HG03045 (cell line): ENCODE results near the gene SMG7.

Experiments used
- ATAC-seq: cut with Tn5 transposase; IDR thresholded peaks from one replicate; pipeline ENCODE4 v1.9.1; 2021; ENCODE audit warnings: mild to moderate bottlenecking, moderate library complexity; ENCODE audit not compliant: unreplicated experiment

The SMG7 gene

DNA sequence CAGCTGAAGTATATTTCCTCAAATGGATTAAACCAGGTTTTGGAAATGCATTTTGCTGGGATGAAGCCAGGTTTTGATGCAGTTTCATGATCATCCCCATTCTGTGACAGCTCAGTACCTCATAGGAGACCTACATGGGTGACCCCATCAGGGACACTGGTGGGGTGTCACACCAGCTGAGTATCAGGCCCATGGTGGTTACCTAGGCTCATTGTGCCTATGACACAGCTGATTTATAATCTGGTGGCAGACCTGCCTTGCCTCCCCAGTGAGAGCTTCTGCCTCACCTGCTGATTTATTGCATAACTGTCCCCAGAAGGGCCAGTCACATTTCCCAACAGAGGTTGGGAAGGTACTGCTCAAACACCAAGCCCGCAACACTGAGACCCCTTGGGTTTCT lies 114.2 kb downstream of the SMG7 start:
- ATAC-seq, result no peak

DNA sequence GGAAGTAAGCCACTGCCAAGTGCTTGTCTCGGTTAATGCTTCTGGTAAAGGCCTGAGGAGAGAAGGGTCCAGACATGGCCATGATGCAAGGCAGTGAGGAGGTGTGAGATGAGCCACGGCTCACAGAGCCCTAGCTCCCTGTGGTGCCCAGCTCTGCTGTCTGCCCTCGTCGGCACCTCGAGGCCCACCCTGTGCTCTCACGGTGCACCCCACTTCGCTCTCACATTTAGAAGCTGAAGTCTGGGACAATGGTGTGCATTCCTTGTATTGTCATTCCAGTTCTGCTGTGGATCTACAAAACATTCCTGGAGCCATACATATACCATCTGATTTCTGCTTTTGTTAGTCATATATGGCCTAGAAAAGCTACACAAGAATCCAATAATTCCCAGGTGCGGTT lies 114.6 kb downstream of the SMG7 start:
- no peak for ATAC-seq

DNA sequence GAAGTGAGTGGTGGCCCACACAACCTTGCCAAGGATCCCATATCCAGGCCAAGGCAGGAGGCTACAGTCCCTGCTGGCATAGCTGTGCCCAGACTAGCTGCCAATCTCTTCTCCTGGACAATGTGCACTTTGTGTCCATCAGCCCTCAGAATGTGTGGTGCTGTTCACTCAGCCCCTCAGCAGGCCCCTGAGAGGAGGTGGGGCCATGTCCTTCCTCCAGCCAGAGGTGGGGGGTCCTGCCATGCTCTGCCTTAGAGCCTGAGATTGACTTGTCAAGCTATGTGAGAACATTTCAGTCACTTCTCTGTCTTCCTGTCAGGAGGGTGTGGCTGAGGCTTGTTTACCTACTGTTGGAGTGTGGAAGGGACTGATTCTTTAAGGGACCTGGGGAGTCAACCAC lies 116.5 kb downstream of the SMG7 start:
- no peak for ATAC-seq

DNA sequence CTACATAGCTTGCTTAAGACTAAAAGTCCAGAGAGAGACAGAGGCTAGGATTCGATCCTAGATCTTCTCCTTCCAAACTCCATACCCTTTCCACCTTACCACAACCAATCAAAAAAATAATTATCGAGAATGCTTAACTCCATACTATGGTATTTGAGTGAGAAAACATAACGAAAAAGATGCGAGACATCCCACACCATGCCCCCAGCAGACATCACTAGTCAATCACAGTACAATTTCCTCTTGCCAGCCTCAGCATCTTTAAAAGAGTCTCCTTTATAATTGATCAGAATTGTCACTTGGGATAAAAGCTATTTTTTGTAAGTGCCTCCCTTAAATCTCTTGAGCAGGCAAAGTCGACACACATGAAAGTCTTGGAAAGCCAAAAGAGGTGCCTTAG lies 117.1 kb downstream of the SMG7 start:
- ATAC-seq, result no peak

DNA sequence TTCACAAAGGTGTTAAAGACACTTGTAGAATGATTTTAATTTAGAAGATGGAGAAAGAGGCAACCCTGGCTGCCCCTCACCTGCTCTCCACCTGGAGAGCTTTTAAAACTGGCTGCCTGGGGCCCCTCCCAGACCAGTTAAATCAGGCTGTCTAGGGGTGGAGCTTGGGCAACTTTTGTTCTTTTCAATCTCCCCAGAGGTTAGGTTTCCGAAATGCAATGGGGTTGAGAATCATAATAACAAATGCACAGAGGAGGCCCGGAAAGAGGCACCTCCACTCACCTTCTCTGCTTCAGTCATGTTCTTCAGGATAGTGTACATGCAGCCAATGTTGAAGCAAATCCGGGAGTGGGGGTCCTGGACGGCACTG lies 117.6 kb downstream of the SMG7 start:
- ATAC-seq, result peak; percentile 11

DNA sequence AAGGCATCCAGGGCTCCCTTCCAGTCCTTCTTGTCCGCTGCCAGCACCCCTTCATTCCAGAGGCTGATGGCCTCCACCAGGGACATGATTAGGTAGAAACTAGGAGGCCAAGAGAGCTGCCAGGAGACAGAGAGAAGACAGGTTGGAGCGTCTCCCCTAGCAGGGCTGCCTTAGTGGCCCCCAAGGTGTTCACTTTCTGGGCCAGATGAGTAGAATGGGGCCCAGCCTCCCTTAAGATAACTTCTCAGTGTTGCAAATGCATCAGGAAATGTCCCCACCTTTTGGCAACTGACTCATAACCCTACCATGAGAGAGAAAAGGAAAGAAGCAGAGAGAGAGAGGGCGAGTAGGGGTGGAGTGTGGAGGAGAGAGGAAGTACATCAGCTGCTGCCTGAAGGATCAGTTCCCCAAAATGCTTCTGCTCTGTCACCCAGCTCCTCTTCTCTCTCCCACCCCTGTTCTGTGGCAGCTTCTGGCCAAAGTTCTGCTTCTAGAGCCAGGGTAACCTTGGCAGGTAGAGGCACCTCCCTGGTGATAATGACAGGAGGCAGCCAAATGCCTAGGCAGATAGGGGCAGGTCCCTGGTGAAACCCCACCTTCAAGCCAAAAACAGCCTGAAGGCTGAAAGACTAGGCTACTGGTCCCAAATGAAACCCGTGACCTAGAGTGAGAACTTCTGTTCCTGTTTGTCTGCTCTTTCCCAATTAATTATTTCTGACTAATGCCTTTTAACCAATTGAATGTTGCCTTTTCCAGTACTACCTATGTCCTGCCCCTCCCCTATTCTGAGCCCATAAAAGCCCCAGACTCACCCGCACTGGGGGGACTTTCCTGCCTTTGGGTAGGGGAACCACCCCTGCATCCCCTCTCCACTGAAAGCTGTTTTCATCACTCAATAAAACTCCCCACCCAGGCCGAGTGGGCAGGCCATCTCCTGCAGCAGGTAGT lies 118.2 kb downstream of the SMG7 start, which contains the start of gene NCF2:
Gene NCF2, minus strand, starts transcription at position 216 of the 948 bp plus-strand sequence. Its CDS starts 130 bp downstream, at position 86.
- peak; percentile 85 for ATAC-seq

DNA sequence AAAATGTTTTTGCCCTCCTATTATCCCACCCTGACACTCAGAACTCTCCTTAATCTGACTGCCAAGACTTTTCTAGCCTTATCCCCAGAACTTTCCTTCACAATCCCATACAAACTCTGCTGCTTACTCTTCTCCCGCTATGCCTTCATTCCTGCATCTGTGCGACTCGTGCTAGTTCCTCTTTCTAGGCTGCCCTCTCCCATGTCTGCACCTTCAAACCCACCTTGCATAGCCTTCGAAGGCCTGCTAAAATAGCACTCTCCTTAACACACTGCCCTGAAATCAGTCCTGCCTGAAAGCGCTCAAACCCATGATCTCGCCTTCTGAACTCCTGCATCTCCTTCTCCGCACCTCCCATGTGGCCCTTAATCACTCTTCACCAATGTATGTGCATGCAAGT lies 120.4 kb downstream of the SMG7 start:
- ATAC-seq, result no peak

DNA sequence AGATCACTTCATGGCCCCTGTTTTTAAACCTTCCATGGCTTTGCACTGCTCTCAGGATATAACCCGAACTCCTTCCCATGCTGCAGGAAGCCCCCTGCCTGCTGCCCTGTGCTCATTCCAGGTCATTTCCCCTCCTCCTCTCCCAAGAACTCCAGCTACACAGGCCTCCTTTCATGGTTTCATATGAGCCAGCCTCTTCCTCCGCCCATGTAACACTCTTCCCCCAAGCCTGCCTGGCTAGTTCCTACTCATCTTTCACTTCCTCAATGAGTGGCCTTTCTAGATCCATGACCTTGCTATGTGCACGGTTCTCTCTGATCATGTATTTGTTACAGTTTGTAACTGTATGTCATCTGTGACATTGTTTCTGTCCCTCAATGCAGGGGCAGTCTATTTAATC lies 121.1 kb downstream of the SMG7 start:
- peak; percentile 35 for ATAC-seq

DNA sequence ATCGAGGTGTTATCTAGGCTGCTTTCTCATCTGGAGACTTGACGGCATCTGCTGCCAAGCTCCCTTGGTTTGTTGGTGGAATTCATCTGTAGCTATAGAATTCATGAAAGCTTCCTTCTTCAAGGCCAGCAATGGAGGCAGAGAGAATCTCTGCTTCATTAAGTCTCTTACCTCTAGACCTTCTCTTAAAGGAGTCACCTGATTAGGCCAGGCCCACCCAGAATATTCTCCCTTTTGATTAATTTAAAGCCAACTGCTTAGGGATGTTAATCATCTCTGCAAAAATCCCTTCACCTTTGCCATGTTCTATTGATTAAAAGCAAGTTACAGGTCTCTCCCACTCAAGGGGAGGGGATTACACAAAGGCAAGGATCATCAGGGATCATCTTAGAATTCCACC lies 123.2 kb downstream of the SMG7 start:
- ATAC-seq, result no peak

DNA sequence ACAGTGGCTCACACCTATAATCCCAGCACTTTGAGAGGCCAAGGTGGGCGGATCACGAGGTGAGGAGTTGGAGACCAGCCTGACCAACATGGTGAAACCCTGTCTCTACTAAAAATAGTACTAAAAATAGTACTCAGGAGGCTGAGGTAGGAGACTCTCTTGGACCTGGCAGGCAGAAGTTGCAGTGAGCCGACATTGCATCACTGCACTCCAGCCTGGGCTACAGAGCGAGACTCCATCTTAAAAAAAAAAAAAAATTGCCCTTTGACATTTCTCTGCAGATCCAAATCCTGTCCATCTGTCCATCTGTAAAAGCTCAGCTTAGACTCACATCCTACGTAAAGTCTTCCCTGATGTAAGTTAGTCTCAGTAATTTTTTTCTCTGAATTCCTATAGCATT lies 124.2 kb downstream of the SMG7 start:
- no peak for ATAC-seq

DNA sequence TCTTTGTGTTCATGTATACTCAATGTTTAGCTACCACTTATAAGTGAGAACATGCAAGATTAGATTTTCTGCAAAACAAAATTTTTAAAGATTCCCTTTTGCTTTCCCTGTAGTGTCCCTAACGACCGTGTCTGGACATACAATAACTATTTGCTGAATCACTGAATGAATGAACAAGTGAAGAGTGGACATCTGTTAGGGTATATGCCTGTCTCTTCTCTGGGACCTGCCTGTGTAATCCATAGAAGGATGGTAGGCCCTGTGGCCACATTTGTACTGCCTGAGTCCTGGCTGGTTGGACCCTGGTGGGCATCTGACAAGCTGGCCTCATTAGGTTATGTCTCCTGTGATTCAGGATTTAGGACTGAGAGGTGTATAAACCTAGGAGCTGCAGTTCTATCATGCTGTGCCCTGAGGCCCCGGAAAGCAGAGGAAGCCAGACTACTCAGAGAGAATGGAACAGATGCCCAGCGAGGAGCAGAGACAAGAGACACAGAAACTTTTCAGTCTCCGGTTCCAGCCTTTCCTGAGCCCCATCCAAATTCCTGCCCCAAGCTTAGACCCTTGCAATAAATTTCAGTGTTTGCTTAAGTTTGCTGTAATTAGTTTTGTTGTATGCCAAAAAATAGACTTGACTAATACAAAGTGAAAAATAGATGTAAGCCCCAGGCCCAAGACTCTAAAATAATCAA lies 125.5 kb downstream of the SMG7 start:
- no peak for ATAC-seq

DNA sequence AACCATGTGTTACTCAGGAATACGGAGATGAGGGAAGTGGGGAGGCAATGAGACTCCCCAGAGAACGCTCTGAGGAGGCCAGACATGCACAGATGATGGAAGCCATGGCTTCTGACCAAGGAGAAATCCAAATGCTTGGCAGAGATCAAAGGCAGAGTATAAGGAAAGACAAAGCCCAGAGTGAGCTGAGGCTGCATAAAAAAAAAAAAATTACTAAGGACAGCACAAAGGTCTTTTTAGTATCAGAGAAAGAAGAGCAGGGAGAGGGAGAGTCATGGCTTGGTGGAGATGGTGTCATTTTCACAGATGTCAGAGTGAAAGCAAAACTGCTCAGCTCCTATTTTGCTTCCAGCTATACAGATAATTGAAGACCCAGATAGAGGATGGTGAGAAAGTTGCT lies 126.1 kb downstream of the SMG7 start:
- ATAC-seq, result peak; percentile 68

DNA sequence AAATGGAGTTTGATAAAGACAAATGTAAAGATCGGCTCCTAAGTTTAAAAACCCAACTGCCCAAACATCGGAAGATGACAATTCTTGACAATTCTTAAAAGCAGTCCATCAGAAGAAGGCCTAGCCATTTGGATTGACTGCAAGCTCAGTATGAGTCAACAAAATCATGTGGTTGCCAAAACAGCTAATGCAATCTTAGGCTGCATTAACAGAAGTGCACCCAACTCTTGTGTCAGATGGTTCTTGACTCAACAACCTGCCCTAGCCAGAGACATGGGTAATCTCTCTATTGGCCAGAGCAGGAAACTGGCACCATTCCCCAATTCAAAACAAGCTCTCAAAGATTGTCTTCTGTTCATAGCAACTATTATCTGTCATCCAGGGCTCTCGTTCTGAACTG lies 127.8 kb downstream of the SMG7 start:
- ATAC-seq, result no peak

DNA sequence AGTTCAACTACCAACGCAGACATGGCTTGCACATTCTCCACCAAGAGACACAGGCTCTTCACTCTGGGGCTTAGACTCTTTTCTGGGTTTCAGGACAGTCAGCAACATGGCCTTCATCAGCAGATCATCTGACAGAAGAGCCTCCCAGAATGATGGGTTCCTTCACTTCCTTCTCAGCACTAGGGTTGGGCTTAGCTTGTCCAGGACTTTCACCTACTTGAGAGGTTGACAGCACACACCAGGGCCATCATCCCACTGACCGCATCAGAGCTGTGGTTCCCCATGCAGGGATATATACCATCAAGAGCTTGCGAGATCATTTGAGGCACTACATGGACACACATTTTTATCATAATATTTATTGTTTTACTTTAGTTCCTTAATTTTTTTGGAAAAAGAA lies 128.3 kb downstream of the SMG7 start:
- ATAC-seq, result no peak

DNA sequence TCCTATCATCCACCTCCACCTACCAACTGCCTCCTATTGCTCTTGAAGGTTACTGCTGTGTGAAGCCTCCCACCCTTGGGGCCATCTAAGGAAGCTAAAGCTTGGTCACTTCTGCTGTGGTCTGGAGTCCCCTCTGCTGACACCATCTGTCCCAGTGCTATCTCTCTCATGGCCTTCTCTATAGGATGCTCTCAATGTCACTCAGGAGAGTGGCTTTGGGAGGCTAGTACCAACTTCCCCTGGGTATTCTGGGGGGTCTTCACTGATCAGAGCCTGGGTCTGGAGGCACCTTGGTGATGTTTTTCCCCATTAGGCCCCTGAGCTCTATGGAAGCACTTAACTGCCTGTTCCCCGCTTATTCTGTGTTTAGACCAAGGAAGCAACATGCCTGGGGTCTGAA lies 130.2 kb downstream of the SMG7 start:
- no peak for ATAC-seq
